GM23338 (cell line): ENCODE results near the gene KCNMA1. TPM values are rescaled to one million over a fixed set of nuclear protein-coding genes. Genes with fewer than 3 reads are reported as not detected.

Experiments used
- ATAC-seq: fragments of 200-7000 bp; cut with Tn5 transposase; 3 replicates; pipeline ENCODE4 v1.9.1; 2020
- DNase-seq: peaks from one replicate; pipeline ENCODE4 v3.0.0-alpha.2; 2015; ENCODE audit warnings: low spot score
- H2AFZ ChIP-seq: fragments of 200-600 bp; sonication (generic); 2 replicates; pipeline ENCODE4 v1.8.0; 2016; ENCODE audit warnings: antibody characterized with exemption, mild to moderate bottlenecking, moderate library complexity
- H3F3A ChIP-seq: fragments of 200-600 bp; sonication (generic); replicated peaks from 2 replicates; pipeline ENCODE4 v1.8.0; 2017; ENCODE audit warnings: antibody characterized with exemption, mixed run types, low read depth
- H3K27ac ChIP-seq: fragments of 200-600 bp; sonication (generic); 2 replicates; pipeline ENCODE4 v1.6.1; 2016; ENCODE audit warnings: low read depth
- H3K27me3 ChIP-seq: fragments of 200-600 bp; sonication (generic); 2 replicates; pipeline ENCODE4 v1.8.0; 2016; ENCODE audit warnings: mild to moderate bottlenecking, mixed run types, moderate library complexity; ENCODE audit not compliant: insufficient read depth
- H3K36me3 ChIP-seq: fragments of 200-600 bp; sonication (generic); 2 replicates; pipeline ENCODE4 v1.8.0; 2016; ENCODE audit warnings: mild to moderate bottlenecking; ENCODE audit not compliant: insufficient read depth
- H3K4me1 ChIP-seq: fragments of 200-600 bp; sonication (generic); 2 replicates; pipeline ENCODE4 v1.8.0; 2016; ENCODE audit warnings: mild to moderate bottlenecking, moderate library complexity; ENCODE audit not compliant: insufficient read depth
- H3K4me2 ChIP-seq: fragments of 200-600 bp; sonication (generic); 2 replicates; pipeline ENCODE4 v1.7.1; 2017; ENCODE audit warnings: mixed run types
- H3K4me3 ChIP-seq: fragments of 200-600 bp; sonication (generic); 2 replicates; pipeline ENCODE4 v1.6.1; 2016; ENCODE audit warnings: mixed run types
- H3K79me2 ChIP-seq: fragments of 200-600 bp; sonication (generic); replicated peaks from 2 replicates; pipeline ENCODE4 v1.8.0; 2017; ENCODE audit warnings: mild to moderate bottlenecking; ENCODE audit not compliant: insufficient read depth
- H3K9me2 ChIP-seq: fragments of 200-600 bp; sonication (generic); 2 replicates; pipeline ENCODE4 v1.8.0; 2017; ENCODE audit not compliant: insufficient read depth
- H4K20me1 ChIP-seq: fragments of 200-600 bp; sonication (generic); replicated peaks from 2 replicates; pipeline ENCODE4 v1.8.0; 2017; ENCODE audit warnings: mild to moderate bottlenecking; ENCODE audit not compliant: insufficient read depth
- H3K27ac Mint-ChIP-seq: 2 replicates; pipeline ENCODE4 v1.8.0; 2020; ENCODE audit warnings: inconsistent platforms, mild to moderate bottlenecking, moderate library complexity, mixed read lengths
- H3K27me3 Mint-ChIP-seq: 3 replicates; pipeline ENCODE4 v1.8.0; 2022; ENCODE audit warnings: low read depth, mild to moderate bottlenecking, moderate library complexity, mixed read lengths, inconsistent platforms; ENCODE audit not compliant: insufficient read depth, poor library complexity
- H3K36me3 Mint-ChIP-seq: 3 replicates; pipeline ENCODE4 v1.8.0; 2021; ENCODE audit warnings: low read depth, mild to moderate bottlenecking, inconsistent platforms, moderate library complexity, mixed read lengths
- H3K4me1 Mint-ChIP-seq: 3 replicates; pipeline ENCODE4 v1.8.0; 2020; ENCODE audit warnings: mild to moderate bottlenecking, inconsistent platforms, mixed read lengths
- H3K4me3 Mint-ChIP-seq: 3 replicates; pipeline ENCODE4 v1.8.0; 2021; ENCODE audit warnings: moderate library complexity, mild to moderate bottlenecking, inconsistent platforms, mixed read lengths
- H3K9me3 Mint-ChIP-seq: 3 replicates; pipeline ENCODE4 v1.8.0; 2020; ENCODE audit warnings: moderate library complexity, mild to moderate bottlenecking, inconsistent platforms, mixed read lengths
- CREB1 ChIP-seq: fragments of 250-450 bp; sonication (Bioruptor Pico); IDR thresholded peaks from 2 replicates; pipeline ENCODE4 v1.5.0; 2020; ENCODE audit warnings: low read depth, mild to moderate bottlenecking, moderate library complexity
- CTCF ChIP-seq, 2 experiments: fragments of 200-600 bp in 1 of 2; sonication (generic) in 1 of 2; conservative IDR thresholded peaks; 2 replicates each; pipeline versions ENCODE4 v1.5.1 to v1.6.1; 2016 to 2017; ENCODE audit warnings: antibody characterized with exemption in 2 of 2, low read depth in 2 of 2, mild to moderate bottlenecking in 2 of 2, moderate library complexity in 1 of 2
- ETS1 ChIP-seq: IDR thresholded peaks from 2 replicates; pipeline ENCODE4 v1.6.1; 2016; ENCODE audit warnings: antibody characterized with exemption
- EZH2 ChIP-seq: fragments of 200-600 bp; sonication (generic); IDR thresholded peaks from one replicate; pipeline ENCODE4 v1.8.0; 2017; ENCODE audit warnings: antibody characterized with exemption, mild to moderate bottlenecking, low read depth; ENCODE audit not compliant: unreplicated experiment
- EZH2phosphoT487 ChIP-seq: fragments of 200-600 bp; sonication (generic); IDR thresholded peaks from one replicate; pipeline ENCODE4 v1.8.1; 2018; ENCODE audit warnings: antibody characterized with exemption; ENCODE audit not compliant: unreplicated experiment
- NANOG ChIP-seq: IDR thresholded peaks from 2 replicates; pipeline ENCODE4 v1.6.1; 2016; ENCODE audit warnings: antibody characterized with exemption, borderline replicate concordance
- REST ChIP-seq: IDR thresholded peaks from one replicate; pipeline ENCODE4 v1.6.1; 2018; ENCODE audit warnings: antibody characterized with exemption; ENCODE audit not compliant: unreplicated experiment
- STAT1 ChIP-seq: IDR thresholded peaks from one replicate; pipeline ENCODE4 v1.6.1; 2016; ENCODE audit warnings: antibody characterized with exemption; ENCODE audit not compliant: unreplicated experiment
- ZNF114 ChIP-seq: fragments of 250-450 bp; sonication (Bioruptor Pico); IDR thresholded peaks from 2 replicates; pipeline ENCODE4 v1.5.0; 2020; ENCODE audit warnings: mild to moderate bottlenecking, moderate library complexity
- ZNF462 ChIP-seq: fragments of 250-450 bp; sonication (Bioruptor Pico); IDR thresholded peaks from 2 replicates; pipeline ENCODE4 v1.5.0; 2020; ENCODE audit warnings: mild to moderate bottlenecking, moderate library complexity
- polyA plus RNA-seq: library from polyadenylated mRNA; unstranded; fragments of >200 nt; fragmentation: Nextera tagmentation; extraction: Ambion mirVana; gene quantifications from 2 replicates; pipeline ENCODE4 v1.2.1, GENCODE V29; 2016
- total RNA-seq: library from RNA; depleted of rRNA; stranded (reverse); fragments of >200 nt; shearing (Covaris generic); gene quantifications from 2 replicates; pipeline ENCODE4 v1.2.3, GENCODE V29; 2014

KCNMA1 gene
- total and polyA plus RNA-seq, 2 experiments from 2014 or later, result 8.2 to 9.0 TPM

GRCh38 chr10:77416311-77417135 is 221.1 kb downstream of the KCNMA1 start (continued):
- TF ChIP-seq ZNF462 (CRISPR knock-in tag), result no peak

GRCh38 chr10:77415313-77415960 is 222.2 kb downstream of the KCNMA1 start:
- Histone ChIP-seq H3K4me2 (no peak overlapping the region), H3K4me1 (no peaks in the 10 kb centered on the region), H3K27ac (no peak overlapping the region), H3K4me3 (no peak overlapping the region), H3K27me3 (no peaks in the 10 kb centered on the region), H2AFZ (no peak overlapping the region), H3K9me2 (no peaks in the 10 kb centered on the region), H3F3A (no peaks in the 10 kb centered on the region), H3K79me2 (no peaks in the 10 kb centered on the region), H3K36me3 (no peaks in the 10 kb centered on the region), H4K20me1 (0 out of 2 replicates have a peak, but pooled peaks cover 6% of the 10 kb centered on the region)
- Mint-ChIP-seq H3K27me3 (peaks cover 5% of the 10 kb centered on the region), H3K9me3 (no peaks in the 10 kb centered on the region), H3K27ac (no peak overlapping the region), H3K4me3 (no peak overlapping the region), H3K4me1 (peaks cover 10% of the 10 kb centered on the region; the same call in 2 of the 3 replicates), H3K36me3 (no peaks in the 10 kb centered on the region)
- no peak for ATAC-seq
- no peak for DNase-seq
- no peak for TF ChIP-seq CTCF (conservative IDR thresholded peaks at IDR 0.05; ENCODE audit: low read depth in 2 of 2)
- no peak for TF ChIP-seq REST
- no peak for TF ChIP-seq ZNF114
- TF ChIP-seq STAT1, result no peak
- no peak for TF ChIP-seq CREB1 (CRISPR knock-in tag)
- TF ChIP-seq EZH2, result no peak
- no peak for TF ChIP-seq EZH2phosphoT487
- TF ChIP-seq NANOG, result no peak
- TF ChIP-seq ETS1, result no peak
